ENCODE results near the gene ICAM2.

DNA sequence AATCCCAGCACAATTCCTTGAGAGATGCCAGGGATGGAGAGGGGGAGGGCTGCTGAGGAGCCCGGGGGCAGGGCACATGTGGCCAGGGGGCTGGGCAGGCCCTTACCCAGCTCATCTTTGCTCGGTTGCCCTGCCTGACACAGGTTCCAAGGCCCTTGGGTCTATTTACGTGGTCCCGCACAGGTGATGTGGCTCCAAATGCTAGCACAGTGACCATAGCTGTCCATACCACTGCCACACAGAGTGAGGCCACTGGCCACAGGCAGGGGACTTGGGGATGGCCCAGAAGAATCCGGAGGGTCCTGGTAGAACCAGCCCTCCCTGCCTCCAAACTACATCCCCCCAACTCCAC is 32.3 kb downstream of the ICAM2 start:
- TF ChIP-seq, protein P1, sequence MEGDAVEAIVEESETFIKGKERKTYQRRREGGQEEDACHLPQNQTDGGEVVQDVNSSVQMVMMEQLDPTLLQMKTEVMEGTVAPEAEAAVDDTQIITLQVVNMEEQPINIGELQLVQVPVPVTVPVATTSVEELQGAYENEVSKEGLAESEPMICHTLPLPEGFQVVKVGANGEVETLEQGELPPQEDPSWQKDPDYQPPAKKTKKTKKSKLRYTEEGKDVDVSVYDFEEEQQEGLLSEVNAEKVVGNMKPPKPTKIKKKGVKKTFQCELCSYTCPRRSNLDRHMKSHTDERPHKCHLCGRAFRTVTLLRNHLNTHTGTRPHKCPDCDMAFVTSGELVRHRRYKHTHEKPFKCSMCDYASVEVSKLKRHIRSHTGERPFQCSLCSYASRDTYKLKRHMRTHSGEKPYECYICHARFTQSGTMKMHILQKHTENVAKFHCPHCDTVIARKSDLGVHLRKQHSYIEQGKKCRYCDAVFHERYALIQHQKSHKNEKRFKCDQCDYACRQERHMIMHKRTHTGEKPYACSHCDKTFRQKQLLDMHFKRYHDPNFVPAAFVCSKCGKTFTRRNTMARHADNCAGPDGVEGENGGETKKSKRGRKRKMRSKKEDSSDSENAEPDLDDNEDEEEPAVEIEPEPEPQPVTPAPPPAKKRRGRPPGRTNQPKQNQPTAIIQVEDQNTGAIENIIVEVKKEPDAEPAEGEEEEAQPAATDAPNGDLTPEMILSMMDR (IDR thresholded peaks at IDR 0.05; ENCODE audit: low read depth, low read length, missing input control): no peak
- TF ChIP-seq, protein P2, sequence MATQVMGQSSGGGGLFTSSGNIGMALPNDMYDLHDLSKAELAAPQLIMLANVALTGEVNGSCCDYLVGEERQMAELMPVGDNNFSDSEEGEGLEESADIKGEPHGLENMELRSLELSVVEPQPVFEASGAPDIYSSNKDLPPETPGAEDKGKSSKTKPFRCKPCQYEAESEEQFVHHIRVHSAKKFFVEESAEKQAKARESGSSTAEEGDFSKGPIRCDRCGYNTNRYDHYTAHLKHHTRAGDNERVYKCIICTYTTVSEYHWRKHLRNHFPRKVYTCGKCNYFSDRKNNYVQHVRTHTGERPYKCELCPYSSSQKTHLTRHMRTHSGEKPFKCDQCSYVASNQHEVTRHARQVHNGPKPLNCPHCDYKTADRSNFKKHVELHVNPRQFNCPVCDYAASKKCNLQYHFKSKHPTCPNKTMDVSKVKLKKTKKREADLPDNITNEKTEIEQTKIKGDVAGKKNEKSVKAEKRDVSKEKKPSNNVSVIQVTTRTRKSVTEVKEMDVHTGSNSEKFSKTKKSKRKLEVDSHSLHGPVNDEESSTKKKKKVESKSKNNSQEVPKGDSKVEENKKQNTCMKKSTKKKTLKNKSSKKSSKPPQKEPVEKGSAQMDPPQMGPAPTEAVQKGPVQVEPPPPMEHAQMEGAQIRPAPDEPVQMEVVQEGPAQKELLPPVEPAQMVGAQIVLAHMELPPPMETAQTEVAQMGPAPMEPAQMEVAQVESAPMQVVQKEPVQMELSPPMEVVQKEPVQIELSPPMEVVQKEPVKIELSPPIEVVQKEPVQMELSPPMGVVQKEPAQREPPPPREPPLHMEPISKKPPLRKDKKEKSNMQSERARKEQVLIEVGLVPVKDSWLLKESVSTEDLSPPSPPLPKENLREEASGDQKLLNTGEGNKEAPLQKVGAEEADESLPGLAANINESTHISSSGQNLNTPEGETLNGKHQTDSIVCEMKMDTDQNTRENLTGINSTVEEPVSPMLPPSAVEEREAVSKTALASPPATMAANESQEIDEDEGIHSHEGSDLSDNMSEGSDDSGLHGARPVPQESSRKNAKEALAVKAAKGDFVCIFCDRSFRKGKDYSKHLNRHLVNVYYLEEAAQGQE (IDR thresholded peaks at IDR 0.05): no peak
- no peak for TF ChIP-seq SP1 (IDR thresholded peaks at IDR 0.05)
- no peak for TF ChIP-seq TAF1 (conservative IDR thresholded peaks at IDR 0.05)
- no peak for TF ChIP-seq RXRA (IDR thresholded peaks at IDR 0.05)
- TF ChIP-seq, protein P3, sequence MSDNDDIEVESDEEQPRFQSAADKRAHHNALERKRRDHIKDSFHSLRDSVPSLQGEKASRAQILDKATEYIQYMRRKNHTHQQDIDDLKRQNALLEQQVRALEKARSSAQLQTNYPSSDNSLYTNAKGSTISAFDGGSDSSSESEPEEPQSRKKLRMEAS (IDR thresholded peaks at IDR 0.05): no peak

All from liver (tissue), 3 donors.